GM18511 (cell line): ENCODE measurements around the gene MYL11.

Source experiments
- ATAC-seq: cut with Tn5 transposase; IDR thresholded peaks from one replicate; pipeline ENCODE4 v1.9.1; 2021; ENCODE audit warnings: mild to moderate bottlenecking, moderate library complexity; ENCODE audit not compliant: unreplicated experiment

MYL11 gene

GRCh38 chr16:30353438-30354129 lies 21.0 kb upstream of the MYL11 start:
- no peak for ATAC-seq

- ATAC-seq = peak; percentile 14
Observed at GRCh38 chr16:30354423-30355143, 20.0 kb upstream of the MYL11 start.

- peak; percentile 60 for ATAC-seq
Observed at GRCh38 chr16:30355144-30355953, 19.3 kb upstream of the MYL11 start, which contains the start of gene CD2BP2. Gene CD2BP2, minus strand, starts transcription at chr16:30355308. Its CDS starts 627 bp downstream, at chr16:30354681.

GRCh38 chr16:30355954-30356308 lies 18.7 kb upstream of the MYL11 start:
- ATAC-seq = no peak

GRCh38 chr16:30356401-30357084 lies 18.1 kb upstream of the MYL11 start:
- ATAC-seq = no peak

GRCh38 chr16:30357085-30357714 lies 17.4 kb upstream of the MYL11 start:
- ATAC-seq = no peak

- ATAC-seq = no peak
Observed at GRCh38 chr16:30357715-30358576, 16.7 kb upstream of the MYL11 start.

- no peak for ATAC-seq
Observed at GRCh38 chr16:30358577-30358936, 16.0 kb upstream of the MYL11 start.

GRCh38 chr16:30358990-30359870 lies 15.4 kb upstream of the MYL11 start:
- ATAC-seq = no peak

GRCh38 chr16:30359871-30360170 lies 14.8 kb upstream of the MYL11 start:
- no peak for ATAC-seq

- ATAC-seq = no peak
Observed at GRCh38 chr16:30361180-30361579, 13.4 kb upstream of the MYL11 start.

GRCh38 chr16:30365200-30365599 lies 9.4 kb upstream of the MYL11 start:
- no peak for ATAC-seq

GRCh38 chr16:30366511-30366910 lies 8.1 kb upstream of the MYL11 start:
- no peak for ATAC-seq

- ATAC-seq = no peak
Observed at GRCh38 chr16:30367349-30368009, 7.1 kb upstream of the MYL11 start.

GRCh38 chr16:30368122-30368791 lies 6.3 kb upstream of the MYL11 start:
- no peak for ATAC-seq

GRCh38 chr16:30368792-30369090 lies 5.9 kb upstream of the MYL11 start:
- no peak for ATAC-seq

- ATAC-seq = no peak
Observed at GRCh38 chr16:30369091-30369937, 5.3 kb upstream of the MYL11 start.
